Esophagus muscularis mucosa (tissue), 3 donors: Measurements from ENCODE around the gene LENG1.

Experiments used
- CTCF ChIP-seq, 3 experiments: fragments of 200-600 bp in 2 of 3; fragments of 450-650 bp in 1 of 3; sonication (generic) in 2 of 3; IDR thresholded peaks; one replicate each; pipeline ENCODE4 v1.5.1; 2017 to 2019; ENCODE audit warnings: antibody characterized with exemption in 3 of 3, mild to moderate bottlenecking in 2 of 3, moderate library complexity in 1 of 3
- POLR2AphosphoS5 ChIP-seq, 2 donors: sonication (generic); formaldehyde crosslinking; IDR thresholded peaks; one replicate each; pipeline ENCODE4 v1.6.1; 2017; ENCODE audit warnings: antibody characterized with exemption in 2 of 2

- TF ChIP-seq CTCF (IDR thresholded peaks at IDR 0.05) (no peak), POLR2AphosphoS5 (IDR thresholded peaks at IDR 0.05) (no peak)
Observed at GRCh38 chr19:54133312-54133956, 26.1 kb downstream of the LENG1 start.
